Endothelial cell of umbilical vein (primary cell): ENCODE data around the gene CCDC171. TPM values are rescaled to one million over a fixed set of nuclear protein-coding genes. Genes with fewer than 3 reads are reported as not detected.

Experiments used
- BruUV-seq: library from RNA; stranded (reverse); fragments of 400-500 nt; replicated peaks from 2 replicates; lab custom pipeline; 2021; lab: Mats Ljungman, UMichigan
- CTCF ChIA-PET: fragments of 300-600, 350-600 bp; sonication (Branson Sonifier 250); formaldehyde crosslinking; loops from one replicate; lab custom pipeline; 2021; ENCODE audit warnings: antibody characterized with exemption, inconsistent platforms; lab: Charles Lee
- POLR2A ChIA-PET: fragments of 300-600, 350-600 bp; sonication (Branson Sonifier 250); formaldehyde crosslinking; loops from one replicate; lab custom pipeline; 2021; ENCODE audit warnings: antibody characterized with exemption, inconsistent platforms; lab: Charles Lee
- DNase-seq: peaks from one replicate; pipeline ENCODE4 v3.0.0-alpha.2; 2011; ENCODE audit warnings: low read depth, low spot score
- FAIRE-seq: peaks from 2 replicates; lab custom pipeline; 2011; peaks lifted over from hg19 to GRCh38; lab: Jason Lieb, UNC
- H2AFZ ChIP-seq: 2 replicates; pipeline ENCODE4 v1.6.0; 2012; ENCODE audit warnings: low read depth, low read length, control low read depth, inconsistent platforms
- H3K27ac ChIP-seq: 2 replicates; pipeline ENCODE4 v1.5.1; 2011; ENCODE audit warnings: low read depth, mild to moderate bottlenecking, control low read depth, low read length, moderate library complexity; ENCODE audit not compliant: insufficient read depth
- H3K27me3 ChIP-seq, 2 experiments: 2 replicates each; pipeline versions ENCODE4 v1.6.0 to v1.6.1; 2011; ENCODE audit warnings: low read length in 2 of 2, mixed read lengths in 1 of 2; ENCODE audit not compliant: control insufficient read depth in 2 of 2, insufficient read depth in 2 of 2
- H3K36me3 ChIP-seq, 2 experiments: 2 replicates in 1 of 2; 3 replicates in 1 of 2; pipeline ENCODE4 v1.5.1; 2011; ENCODE audit warnings: low read length in 2 of 2, mild to moderate bottlenecking in 1 of 2, moderate library complexity in 1 of 2; ENCODE audit not compliant: control insufficient read depth in 2 of 2, insufficient read depth in 2 of 2; ENCODE audit errors: extremely low read depth in 1 of 2
- H3K4me1 ChIP-seq: 3 replicates; pipeline ENCODE4 v1.5.1; 2011; ENCODE audit warnings: mild to moderate bottlenecking, low read length; ENCODE audit not compliant: control insufficient read depth, insufficient read depth; ENCODE audit errors: extremely low read depth
- H3K4me2 ChIP-seq: 2 replicates; pipeline ENCODE4 v1.6.1; 2011; ENCODE audit warnings: low read length, control low read depth, mixed read lengths; ENCODE audit not compliant: insufficient read depth
- H3K4me3 ChIP-seq, 3 experiments: fragments of 200-600 bp in 1 of 3; sonication (generic), shearing (Covaris generic) in 1 of 3; replicated peaks in 1 of 3; 2 replicates each; pipeline ENCODE4 v1.5.1; 2011 to 2016; ENCODE audit warnings: control low read depth in 3 of 3, low read length in 3 of 3, mild to moderate bottlenecking in 2 of 3, inconsistent platforms in 1 of 3, low read depth in 1 of 3, moderate library complexity in 1 of 3; ENCODE audit not compliant: insufficient read depth in 1 of 3
- H3K79me2 ChIP-seq: 2 replicates; pipeline ENCODE4 v1.6.0; 2012; ENCODE audit warnings: low read length, inconsistent platforms; ENCODE audit not compliant: control insufficient read depth, insufficient read depth
- H3K9ac ChIP-seq: replicated peaks from 2 replicates; pipeline ENCODE3; 2011; ENCODE audit warnings: low read length, control low read depth; ENCODE audit not compliant: insufficient read depth; ENCODE audit errors: extremely low read depth
- H3K9me1 ChIP-seq: replicated peaks from 3 replicates; pipeline ENCODE4 v1.6.0; 2011; ENCODE audit warnings: mild to moderate bottlenecking, low read length; ENCODE audit not compliant: control insufficient read depth, insufficient read depth; ENCODE audit errors: extremely low read depth
- H3K9me3 ChIP-seq: replicated peaks from 2 replicates; pipeline ENCODE4 v1.5.1; 2012; ENCODE audit warnings: low read length, inconsistent platforms; ENCODE audit not compliant: control insufficient read depth, insufficient read depth
- H4K20me1 ChIP-seq: replicated peaks from 2 replicates; pipeline ENCODE3; 2011; ENCODE audit warnings: mild to moderate bottlenecking, low read length; ENCODE audit not compliant: control insufficient read depth, insufficient read depth; ENCODE audit errors: extremely low read depth
- GATA2 ChIP-seq: IDR thresholded peaks from 2 replicates; pipeline ENCODE4 v1.7.0; 2011; ENCODE audit warnings: low read depth, mild to moderate bottlenecking, moderate library complexity, mixed read lengths, low read length; ENCODE audit not compliant: insufficient read length, insufficient read depth
- MYC ChIP-seq: IDR thresholded peaks from one replicate; pipeline ENCODE4 v1.6.1; 2011; ENCODE audit warnings: mild to moderate bottlenecking, low read depth, low read length
- POLR2A ChIP-seq: IDR thresholded peaks from 2 replicates; pipeline ENCODE4 v1.6.1; 2012; ENCODE audit warnings: low read depth, mild to moderate bottlenecking, control low read depth, low read length
- POLR2AphosphoS5 ChIP-seq: IDR thresholded peaks from 2 replicates; pipeline ENCODE4 v1.6.1; 2012; ENCODE audit warnings: low read depth, mild to moderate bottlenecking, control low read depth, low read length, moderate library complexity; ENCODE audit not compliant: insufficient read depth
- dilution Hi-C: fragments of 300-500 bp; cut with MboI; formaldehyde crosslinking; loops from one replicate; pipeline ENCODE4 v1.15.0; 2019; ENCODE audit warnings: low sequenced_read_pairs; ENCODE audit not compliant: extremely low pct_ligation_motif_present
- intact Hi-C: fragments of 100-400 bp; cut with micrococcal nuclease; formaldehyde crosslinking; loops from one replicate; pipeline ENCODE4 v1.10.0; 2022
- polyA plus RNA-seq, 4 experiments: library from polyadenylated mRNA; depleted of rRNA in 3 of 4; stranded (reverse) in 3 of 4; unstranded in 1 of 4; fragments of >200 nt; gene quantifications; 2 replicates each; pipeline versions ENCODE4 v1.2.1 to v1.2.3, GENCODE V29; 2011 to 2012; ENCODE audit warnings: missing spikeins in 1 of 4
- total RNA-seq: library from RNA; stranded (reverse); gene quantifications from 2 replicates; pipeline ENCODE4 v1.2.3, GENCODE V29; 2021
- TF ChIP-seq, protein P1 (sequence below): IDR thresholded peaks from 2 replicates; pipeline ENCODE4 v1.6.1; 2011; ENCODE audit not compliant: insufficient read depth, insufficient read length
- TF ChIP-seq, protein P2 (sequence below), 2 donors: IDR thresholded peaks; 1 replicate in 1 of 2; 2 replicates in 1 of 2; pipeline ENCODE4 v1.5.1; 2011; ENCODE audit warnings: low read length in 2 of 2, mild to moderate bottlenecking in 2 of 2, moderate library complexity in 2 of 2, control low read depth in 1 of 2, inconsistent platforms in 1 of 2, low read depth in 1 of 2; ENCODE audit not compliant: insufficient read depth in 1 of 2; ENCODE audit errors: extremely low read depth in 1 of 2

Gene CCDC171
- total and polyA plus RNA-seq, 2 donors (not counting 3 experiments of a cell fraction or from before 2014, with no cell fraction given) = 0.58 to 1.4 TPM

DNA sequence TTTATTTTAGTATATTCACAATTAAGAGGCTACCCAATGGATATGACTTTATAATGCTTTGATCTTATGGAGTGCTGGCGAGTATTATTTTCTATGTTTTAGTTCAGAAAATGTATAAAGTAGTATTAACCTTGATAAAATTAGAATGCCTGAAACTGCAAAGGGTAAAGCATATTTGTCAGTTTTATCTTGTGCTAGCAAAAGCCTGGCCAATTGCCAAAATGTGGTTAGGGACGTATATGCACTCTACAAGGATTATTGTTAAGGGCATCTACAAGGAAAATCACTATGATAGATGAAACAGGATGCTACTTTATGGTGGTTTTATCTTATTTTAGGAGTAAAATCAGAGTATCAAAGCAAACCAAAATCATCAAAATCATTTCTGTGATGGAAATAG, 281.7 kb downstream of the CCDC171 start:
- TF ChIP-seq POLR2AphosphoS5 (no peak), GATA2 (no peak), MYC (no peak), POLR2A (no peak)
- TF ChIP-seq, protein P1, sequence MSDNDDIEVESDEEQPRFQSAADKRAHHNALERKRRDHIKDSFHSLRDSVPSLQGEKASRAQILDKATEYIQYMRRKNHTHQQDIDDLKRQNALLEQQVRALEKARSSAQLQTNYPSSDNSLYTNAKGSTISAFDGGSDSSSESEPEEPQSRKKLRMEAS = no peak
- dilution Hi-C loops = no loop called here
- ChIA-PET POLR2A (no interaction called here), CTCF (no interaction called here)
- no peak overlapping the region for H3K27ac ChIP-seq
- H3K9ac ChIP-seq = no peak overlapping the region
- H4K20me1 ChIP-seq = no peaks in the 10 kb centered on the region
- H2AFZ ChIP-seq = no peak overlapping the region
- no peak overlapping the region for H3K4me3 ChIP-seq
- no peaks in the 10 kb centered on the region for H3K4me1 ChIP-seq
- DNase-seq (no peak), FAIRE-seq (no peak)
- no peaks in the 10 kb centered on the region for H3K9me1 ChIP-seq
- H3K27me3 ChIP-seq = no peaks in the 10 kb centered on the region
- no peaks in the 10 kb centered on the region for H3K36me3 ChIP-seq
- H3K4me2 ChIP-seq = no peak overlapping the region
- H3K79me2 ChIP-seq = no peaks in the 10 kb centered on the region
- intact Hi-C loops = no loop called here
- BruUV-seq = no TSS peak
- no peaks in the 10 kb centered on the region for H3K9me3 ChIP-seq

DNA sequence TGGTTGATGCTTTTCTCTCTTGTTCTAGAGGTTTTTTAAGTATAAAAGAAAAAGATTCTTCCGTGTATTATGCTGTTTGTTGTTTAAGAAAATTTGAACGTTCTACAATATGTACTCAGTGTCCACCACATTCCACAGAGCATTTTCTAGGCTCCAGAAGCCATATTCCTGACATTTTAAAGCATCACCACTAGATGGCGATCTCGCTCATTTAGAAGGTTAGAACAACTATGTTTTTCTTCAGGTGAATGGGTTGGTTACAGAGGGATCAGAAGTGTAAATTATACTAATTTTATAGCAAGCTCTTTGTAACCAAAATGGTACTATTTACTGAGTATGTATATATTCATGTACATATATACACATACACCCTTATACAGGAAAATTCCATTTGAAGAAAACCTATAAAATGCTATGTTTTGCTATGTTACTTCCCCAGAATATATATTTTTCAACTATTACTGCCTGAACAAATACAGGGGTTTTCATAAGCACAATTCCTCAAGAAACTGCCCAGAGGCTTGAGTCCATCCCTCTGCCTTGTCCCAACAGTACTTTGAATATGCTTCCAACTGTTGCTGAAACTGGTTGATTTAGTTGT, 284.3 kb downstream of the CCDC171 start:
- Histone ChIP-seq H3K27me3 (no peaks in the 10 kb centered on the region), H4K20me1 (no peaks in the 10 kb centered on the region), H2AFZ (no peak overlapping the region), H3K9ac (no peak overlapping the region), H3K4me2 (no peak overlapping the region), H3K27ac (no peak overlapping the region), H3K79me2 (no peaks in the 10 kb centered on the region), H3K9me3 (no peaks in the 10 kb centered on the region), H3K4me1 (no peaks in the 10 kb centered on the region), H3K36me3 (no peaks in the 10 kb centered on the region), H3K9me1 (no peaks in the 10 kb centered on the region), H3K4me3 (no peak overlapping the region)
- POLR2A ChIA-PET = no interaction called here
- peak; percentile 78 for FAIRE-seq
- TF ChIP-seq, protein P1 = no peak
- TF ChIP-seq, protein P2, sequence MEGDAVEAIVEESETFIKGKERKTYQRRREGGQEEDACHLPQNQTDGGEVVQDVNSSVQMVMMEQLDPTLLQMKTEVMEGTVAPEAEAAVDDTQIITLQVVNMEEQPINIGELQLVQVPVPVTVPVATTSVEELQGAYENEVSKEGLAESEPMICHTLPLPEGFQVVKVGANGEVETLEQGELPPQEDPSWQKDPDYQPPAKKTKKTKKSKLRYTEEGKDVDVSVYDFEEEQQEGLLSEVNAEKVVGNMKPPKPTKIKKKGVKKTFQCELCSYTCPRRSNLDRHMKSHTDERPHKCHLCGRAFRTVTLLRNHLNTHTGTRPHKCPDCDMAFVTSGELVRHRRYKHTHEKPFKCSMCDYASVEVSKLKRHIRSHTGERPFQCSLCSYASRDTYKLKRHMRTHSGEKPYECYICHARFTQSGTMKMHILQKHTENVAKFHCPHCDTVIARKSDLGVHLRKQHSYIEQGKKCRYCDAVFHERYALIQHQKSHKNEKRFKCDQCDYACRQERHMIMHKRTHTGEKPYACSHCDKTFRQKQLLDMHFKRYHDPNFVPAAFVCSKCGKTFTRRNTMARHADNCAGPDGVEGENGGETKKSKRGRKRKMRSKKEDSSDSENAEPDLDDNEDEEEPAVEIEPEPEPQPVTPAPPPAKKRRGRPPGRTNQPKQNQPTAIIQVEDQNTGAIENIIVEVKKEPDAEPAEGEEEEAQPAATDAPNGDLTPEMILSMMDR (IDR thresholded peaks at IDR 0.05; ENCODE audit: extremely low read depth in 1 of 2, insufficient read depth in 1 of 2, low read depth in 1 of 2, low read length in 2 of 2) = peak; percentile 52 to 55
- CTCF ChIA-PET = interaction anchor here (0.6 to 2.8 kb wide), 6 partner anchors 13 to 317 kb away, joined by 3 to 25 read pairs (median 3); no protein-coding TSS in a partner anchor
- intact Hi-C loops = loop anchor here (1.0 kb wide), 1 partner anchor 296 kb away; no protein-coding TSS in a partner anchor
- BruUV-seq = no TSS peak
- dilution Hi-C loops = no loop called here
- peak; percentile 50 for DNase-seq
